Activated effector memory CD4-positive, alpha-beta T cell treated with Interleukin-2 at 50 U/mL for 16 hours (primary cell): ENCODE results near the gene TMEM100.
A peak's percentile ranks its signal among the peaks of the same experiment; 100 is the strongest.

Experiments used
- DNase-seq: peaks from one replicate; pipeline ENCODE4 v3.0.0-alpha.2; 2020

TMEM100 gene

GRCh38 chr17:55722742-55723487 is at the start of gene TMEM100:
Gene TMEM100, minus strand, starts transcription at chr17:55722864. Its CDS starts 1,794 bp downstream, at chr17:55721070.
- DNase-seq, result no peak

GRCh38 chr17:55772086-55772485 is 49.4 kb upstream of the TMEM100 start:
- DNase-seq, result no peak

- DNase-seq, result no peak
Observed at GRCh38 chr17:55770196-55770870, 47.7 kb upstream of the TMEM100 start.

- no peak for DNase-seq
Observed at GRCh38 chr17:55769625-55770000, 46.9 kb upstream of the TMEM100 start.

- no peak for DNase-seq
Observed at GRCh38 chr17:55768936-55769624, 46.4 kb upstream of the TMEM100 start.

GRCh38 chr17:55765472-55765871 is 42.8 kb upstream of the TMEM100 start:
- no peak for DNase-seq

- no peak for DNase-seq
Observed at GRCh38 chr17:55764610-55765009, 41.9 kb upstream of the TMEM100 start.

- no peak for DNase-seq
Observed at GRCh38 chr17:55763856-55764255, 41.2 kb upstream of the TMEM100 start.

- DNase-seq, result no peak
Observed at GRCh38 chr17:55762086-55762858, 39.6 kb upstream of the TMEM100 start.

- no peak for DNase-seq
Observed at GRCh38 chr17:55760643-55761355, 38.1 kb upstream of the TMEM100 start.

GRCh38 chr17:55758171-55758570 is 35.5 kb upstream of the TMEM100 start:
- DNase-seq, result no peak

- no peak for DNase-seq
Observed at GRCh38 chr17:55757659-55758058, 35.0 kb upstream of the TMEM100 start.

- no peak for DNase-seq
Observed at GRCh38 chr17:55756689-55757088, 34.0 kb upstream of the TMEM100 start.

GRCh38 chr17:55751720-55752250 is 29.1 kb upstream of the TMEM100 start:
- DNase-seq, result no peak

GRCh38 chr17:55750750-55751657 is 28.3 kb upstream of the TMEM100 start, which contains the start of gene PCTP:
Gene PCTP, plus strand, starts transcription at chr17:55751051. Its CDS starts 53 bp downstream, at chr17:55751104.
- DNase-seq, result peak; percentile 73

- DNase-seq, result no peak
Observed at GRCh38 chr17:55749985-55750384, 27.3 kb upstream of the TMEM100 start.

GRCh38 chr17:55748841-55749240 is 26.2 kb upstream of the TMEM100 start:
- no peak for DNase-seq

GRCh38 chr17:55747209-55747608 is 24.5 kb upstream of the TMEM100 start:
- DNase-seq, result no peak

GRCh38 chr17:55746466-55746865 is 23.8 kb upstream of the TMEM100 start:
- DNase-seq, result no peak

GRCh38 chr17:55745258-55745657 is 22.6 kb upstream of the TMEM100 start:
- DNase-seq, result no peak

GRCh38 chr17:55743103-55743679 is 20.5 kb upstream of the TMEM100 start:
- DNase-seq, result no peak
